Tibial nerve (tissue), 4 donors: ENCODE results near the gene TOMM40L. TPM values are rescaled to one million over a fixed set of nuclear protein-coding genes. Genes with fewer than 3 reads are reported as not detected.

ENCODE experiments used
- DNase-seq, 2 donors: peaks; one replicate each; pipeline ENCODE4 v3.0.0-alpha.2; 2019; ENCODE audit warnings: low spot score in 2 of 2
- H3K27ac ChIP-seq, 4 donors: fragments of 200-600 bp; sonication (generic) in 3 of 4; one replicate each; pipeline ENCODE4 v1.5.1; 2017 to 2019; ENCODE audit warnings: mild to moderate bottlenecking in 1 of 4
- H3K27me3 ChIP-seq, 2 donors: fragments of 200-600 bp; sonication (generic) in 1 of 2; one replicate each; pipeline versions ENCODE4 v1.5.1 to v1.6.0; 2017 to 2019
- H3K36me3 ChIP-seq, 3 donors: fragments of 200-600 bp; sonication (generic); one replicate each; pipeline ENCODE4 v1.5.1; 2018 to 2019
- H3K4me1 ChIP-seq, 4 donors: fragments of 200-600 bp; sonication (generic) in 3 of 4; one replicate each; pipeline ENCODE4 v1.5.1; 2017 to 2019
- H3K4me3 ChIP-seq, 4 donors: fragments of 200-600 bp; sonication (generic) in 3 of 4; one replicate each; pipeline ENCODE4 v1.5.1; 2017 to 2019; ENCODE audit warnings: mild to moderate bottlenecking in 1 of 4, moderate library complexity in 1 of 4
- H3K9me3 ChIP-seq, 4 donors: fragments of 200-600 bp; sonication (generic) in 3 of 4; one replicate each; pipeline ENCODE4 v1.5.1; 2017 to 2019
- EP300 ChIP-seq, 2 donors: sonication (generic); formaldehyde crosslinking; IDR thresholded peaks; one replicate each; pipeline ENCODE4 v1.6.1; 2017; ENCODE audit warnings: antibody characterized with exemption in 2 of 2, mild to moderate bottlenecking in 1 of 2
- POLR2A ChIP-seq, 2 donors: fragments of 450-650 bp; IDR thresholded peaks; one replicate each; pipeline ENCODE4 v1.6.1; 2017; ENCODE audit warnings: antibody characterized with exemption in 2 of 2, mild to moderate bottlenecking in 2 of 2, moderate library complexity in 2 of 2
- WGBS, 2 donors: methylation state at CpG; one replicate each; pipeline ENCODE4 v1.1.5; 2018; 5-methylcytosine and 5-hydroxymethylcytosine counted together
- total RNA-seq, 4 donors: library from RNA; depleted of rRNA; stranded (reverse); fragments of >200 nt; gene quantifications; one replicate each; pipeline ENCODE4 v1.1.0, GENCODE V29; 2016
- TF ChIP-seq, protein P1 (sequence below), 5 experiments: fragments of 200-600 bp in 3 of 5; fragments of 450-650 bp in 2 of 5; sonication (generic) in 3 of 5; IDR thresholded peaks; one replicate each; pipeline ENCODE4 v1.5.1; 2016 to 2019; ENCODE audit warnings: antibody characterized with exemption in 5 of 5, mild to moderate bottlenecking in 3 of 5, moderate library complexity in 2 of 5

The TOMM40L gene
- total RNA-seq, 4 donors from 2014 or later: 4.3 to 13.8 (median 8.0) TPM

DNA sequence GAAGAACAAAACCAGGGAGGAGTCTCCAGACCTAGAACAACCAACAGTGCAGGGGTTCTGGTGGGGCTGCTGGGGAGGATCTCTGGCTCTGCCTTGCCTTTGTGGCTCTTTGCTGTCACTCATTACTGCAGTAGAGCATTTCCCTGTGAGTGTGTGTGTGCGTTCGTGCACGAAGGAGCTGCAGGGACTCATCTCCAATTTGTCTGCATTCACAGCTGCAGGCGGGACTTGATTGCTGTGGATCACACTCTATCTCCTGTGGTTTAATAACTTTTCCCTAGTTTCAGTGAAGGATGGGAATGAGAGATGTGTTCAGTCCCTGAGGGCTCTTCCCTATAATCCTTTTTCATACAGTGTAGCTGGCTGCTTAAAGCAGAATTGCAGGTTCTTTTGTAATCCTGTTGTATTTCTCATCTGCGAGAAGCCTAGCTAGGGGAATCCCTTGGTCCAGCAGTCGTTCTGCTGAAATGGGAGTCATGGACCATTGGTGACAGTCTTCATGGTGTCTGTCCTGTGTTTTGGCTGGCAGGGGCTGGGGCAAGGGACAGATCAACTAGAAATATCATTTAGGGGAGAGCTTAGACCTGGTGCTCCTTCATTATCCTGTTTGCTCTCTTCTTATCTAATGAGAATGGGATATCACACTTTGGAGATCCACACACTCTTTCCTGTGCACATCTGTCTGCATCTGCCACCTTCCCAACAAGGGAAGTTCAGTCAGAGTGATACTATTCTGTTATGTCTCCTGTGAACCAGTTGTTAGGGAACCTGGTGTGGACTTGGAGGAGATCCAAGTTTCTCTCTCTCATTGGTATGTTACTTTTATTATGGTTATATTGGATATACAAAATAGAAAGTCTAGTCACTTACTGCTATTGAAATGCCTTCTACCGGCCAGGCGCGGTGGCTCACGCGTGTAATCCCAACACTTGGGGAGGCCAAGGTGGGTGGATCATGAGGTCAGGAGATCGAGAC is 35.7 kb downstream of the TOMM40L start:
- H3K27me3 ChIP-seq: peaks cover 0 to 43% of the 10 kb centered on the region in 2 donors
- peaks cover 0 to 14% (median 0%) of the 10 kb centered on the region in 4 donors for H3K9me3 ChIP-seq
- H3K4me3 ChIP-seq: no peak overlapping the region
- H3K4me1 ChIP-seq: peaks cover 0 to 14% (median 8%) of the 10 kb centered on the region in 4 donors
- no peaks in the 10 kb centered on the region for H3K36me3 ChIP-seq
- TF ChIP-seq EP300 (IDR thresholded peaks at IDR 0.05): no peak
- TF ChIP-seq, protein P1, sequence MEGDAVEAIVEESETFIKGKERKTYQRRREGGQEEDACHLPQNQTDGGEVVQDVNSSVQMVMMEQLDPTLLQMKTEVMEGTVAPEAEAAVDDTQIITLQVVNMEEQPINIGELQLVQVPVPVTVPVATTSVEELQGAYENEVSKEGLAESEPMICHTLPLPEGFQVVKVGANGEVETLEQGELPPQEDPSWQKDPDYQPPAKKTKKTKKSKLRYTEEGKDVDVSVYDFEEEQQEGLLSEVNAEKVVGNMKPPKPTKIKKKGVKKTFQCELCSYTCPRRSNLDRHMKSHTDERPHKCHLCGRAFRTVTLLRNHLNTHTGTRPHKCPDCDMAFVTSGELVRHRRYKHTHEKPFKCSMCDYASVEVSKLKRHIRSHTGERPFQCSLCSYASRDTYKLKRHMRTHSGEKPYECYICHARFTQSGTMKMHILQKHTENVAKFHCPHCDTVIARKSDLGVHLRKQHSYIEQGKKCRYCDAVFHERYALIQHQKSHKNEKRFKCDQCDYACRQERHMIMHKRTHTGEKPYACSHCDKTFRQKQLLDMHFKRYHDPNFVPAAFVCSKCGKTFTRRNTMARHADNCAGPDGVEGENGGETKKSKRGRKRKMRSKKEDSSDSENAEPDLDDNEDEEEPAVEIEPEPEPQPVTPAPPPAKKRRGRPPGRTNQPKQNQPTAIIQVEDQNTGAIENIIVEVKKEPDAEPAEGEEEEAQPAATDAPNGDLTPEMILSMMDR (IDR thresholded peaks at IDR 0.05): no peak
- no peak for DNase-seq
- 70 to 75% methylated on average over 12 of the region's 12 CpGs for WGBS, 2 donors
- H3K27ac ChIP-seq: no peak overlapping the region

DNA sequence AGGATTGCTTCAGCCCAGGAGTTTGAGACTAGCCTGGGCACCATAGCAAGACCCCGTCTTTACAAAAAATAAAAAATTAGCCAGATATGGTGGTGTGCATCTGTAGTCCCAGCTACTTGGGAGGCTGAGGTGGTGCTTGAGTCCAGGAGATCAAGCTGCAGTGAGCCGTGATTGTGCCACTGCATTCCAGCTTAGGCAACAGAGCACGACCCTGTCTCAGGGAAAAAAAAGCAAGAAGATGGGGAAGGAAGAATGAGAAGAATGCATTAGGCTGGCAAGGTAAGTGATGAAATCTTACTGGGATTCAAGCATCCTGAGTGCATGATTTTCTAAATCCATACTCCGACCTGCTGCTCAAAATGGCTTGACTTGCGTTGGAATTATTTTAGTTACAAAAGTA is 39.4 kb downstream of the TOMM40L start:
- no peak for DNase-seq
- H3K4me3 ChIP-seq: no peak overlapping the region
- TF ChIP-seq, protein P1 (IDR thresholded peaks at IDR 0.05): no peak
- TF ChIP-seq POLR2A (IDR thresholded peaks at IDR 0.05): no peak
- TF ChIP-seq EP300 (IDR thresholded peaks at IDR 0.05): no peak
- peaks cover 0 to 9% of the 10 kb centered on the region in 2 donors for H3K27me3 ChIP-seq
- 73 to 83% methylated on average over 5 of the region's 5 CpGs for whole genome bisulfite sequencing, 2 donors
- H3K27ac ChIP-seq: no peak overlapping the region
- H3K36me3 ChIP-seq: no peaks in the 10 kb centered on the region
- no peaks in the 10 kb centered on the region for H3K9me3 ChIP-seq
- H3K4me1 ChIP-seq: peaks cover 0 to 2% (median 0%) of the 10 kb centered on the region in 4 donors

DNA sequence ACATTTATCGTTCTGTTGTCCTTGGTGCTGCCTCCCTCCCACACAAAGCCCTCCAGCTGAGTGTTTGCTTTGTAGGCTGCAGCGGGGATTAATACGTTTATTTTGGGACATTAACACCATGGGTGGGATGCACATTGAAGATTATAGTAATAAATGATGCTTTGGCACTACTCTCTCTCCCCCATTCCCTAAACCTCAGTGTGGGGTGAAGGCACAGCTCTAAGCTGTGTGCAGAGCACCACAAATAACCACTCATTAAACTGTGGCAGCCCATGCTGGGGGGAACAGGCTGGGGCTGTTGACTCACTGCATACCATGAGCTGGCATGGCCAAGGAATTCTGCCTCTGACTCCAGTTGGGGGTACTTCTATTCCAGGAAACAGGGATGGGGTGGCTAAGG is 40.3 kb downstream of the TOMM40L start:
- Histone ChIP-seq H3K27me3 (no peaks in the 10 kb centered on the region), H3K4me1 (no peaks in the 10 kb centered on the region), H3K4me3 (no peak overlapping the region), H3K9me3 (no peaks in the 10 kb centered on the region), H3K27ac (no peak overlapping the region), H3K36me3 (no peaks in the 10 kb centered on the region)
- no peak for DNase-seq
- 22 to 33% methylated on average over 3 of the region's 3 CpGs for WGBS, 2 donors
- TF ChIP-seq EP300 (IDR thresholded peaks at IDR 0.05): no peak
- TF ChIP-seq, protein P1 (IDR thresholded peaks at IDR 0.05): no peak
- no peak for TF ChIP-seq POLR2A (IDR thresholded peaks at IDR 0.05)

DNA sequence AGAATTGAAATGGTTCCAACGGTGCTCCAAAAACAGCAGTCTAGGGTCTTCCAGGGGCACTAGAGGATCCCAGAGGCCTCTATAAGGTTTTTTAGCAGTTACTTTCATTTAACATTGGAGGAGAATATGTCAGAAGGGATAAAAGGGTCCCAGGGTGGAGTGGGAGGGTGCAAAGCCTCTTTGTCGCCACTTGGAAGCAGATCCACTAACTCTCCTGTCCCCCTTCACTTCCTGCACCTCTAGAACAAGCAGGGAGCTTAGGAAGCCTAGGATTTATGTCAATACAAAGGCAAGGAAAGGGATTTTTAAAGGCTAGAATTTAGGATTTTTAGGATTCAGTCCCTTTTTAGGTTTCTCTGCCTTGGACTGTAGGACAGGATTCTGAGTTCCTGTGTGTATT is 41.0 kb downstream of the TOMM40L start:
- H3K36me3 ChIP-seq: no peaks in the 10 kb centered on the region
- H3K27ac ChIP-seq: no peak overlapping the region
- no peak for DNase-seq
- no peaks in the 10 kb centered on the region for H3K27me3 ChIP-seq
- H3K4me1 ChIP-seq: no peaks in the 10 kb centered on the region
- TF ChIP-seq, protein P1 (IDR thresholded peaks at IDR 0.05): no peak
- TF ChIP-seq EP300 (IDR thresholded peaks at IDR 0.05) (no peak), POLR2A (IDR thresholded peaks at IDR 0.05) (no peak)
- no peak overlapping the region for H3K4me3 ChIP-seq
- WGBS, 2 donors: 51 to 64% methylated on average over 2 of the region's 2 CpGs
- no peaks in the 10 kb centered on the region for H3K9me3 ChIP-seq

DNA sequence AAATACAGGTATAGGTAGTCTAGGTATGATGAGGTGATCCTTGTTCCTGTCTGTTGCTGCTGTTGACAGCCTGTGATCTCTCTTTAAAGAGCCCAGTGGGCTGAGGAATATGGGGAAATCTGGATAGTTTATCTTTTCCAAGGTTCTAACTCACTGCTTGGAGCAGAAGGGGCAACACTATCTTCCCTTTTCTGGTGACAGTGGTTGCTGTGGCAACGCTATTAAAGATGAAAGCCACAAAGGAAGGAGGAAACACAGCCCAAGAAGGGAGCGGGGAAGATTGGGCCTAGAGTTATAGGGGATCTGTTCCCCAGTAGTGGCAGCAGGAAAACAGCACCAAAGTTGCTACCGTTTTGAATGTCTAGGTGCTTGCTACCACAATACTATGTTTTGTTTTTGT is 41.5 kb downstream of the TOMM40L start:
- Histone ChIP-seq H3K4me1 (no peaks in the 10 kb centered on the region), H3K36me3 (no peaks in the 10 kb centered on the region), H3K9me3 (no peaks in the 10 kb centered on the region), H3K27me3 (no peaks in the 10 kb centered on the region), H3K4me3 (no peak overlapping the region), H3K27ac (no peak overlapping the region)
- DNase-seq: no peak
- WGBS, 2 donors: 58 to 62% methylated on average over 3 of the region's 3 CpGs
- TF ChIP-seq EP300 (IDR thresholded peaks at IDR 0.05): no peak
- TF ChIP-seq, protein P1 (IDR thresholded peaks at IDR 0.05): no peak
